CD4-positive, alpha-beta T cell treated with Interleukin-17A for 4 hours (primary cell): Measurements from ENCODE around the gene MISP3.
"Not testable (repeated sequence)": the region's sequence is repeated elsewhere in the genome, so short reads cannot be mapped to it uniquely, and the experiment has no call there.

Experiments used
- DNase-seq: peaks from one replicate; pipeline ENCODE4 v3.0.0-alpha.2; 2020; ENCODE audit warnings: mixed read lengths

Gene MISP3

GRCh38 chr19:14072535-14073260 is at the start of gene MISP3:
MISP3 (plus strand) TSS chr19:14072786; CDS start chr19:14073310, 524 bp downstream.
- peak; percentile 52 for DNase-seq

GRCh38 chr19:14023404-14024235 is 49.0 kb upstream of the MISP3 start:
- DNase-seq = peak; percentile 50

- not testable (repeated sequence) for DNase-seq
Observed at GRCh38 chr19:14026652-14027192, 45.9 kb upstream of the MISP3 start.

GRCh38 chr19:14027856-14028450 is 44.6 kb upstream of the MISP3 start, which contains the start of gene RLN3:
RLN3 (plus strand) TSS chr19:14028148; CDS start chr19:14028205, 57 bp downstream.
- DNase-seq = no peak

- DNase-seq = no peak
Observed at GRCh38 chr19:14028901-14029300, 43.7 kb upstream of the MISP3 start.

GRCh38 chr19:14030997-14031718 is 41.4 kb upstream of the MISP3 start:
- DNase-seq = peak; percentile 88

GRCh38 chr19:14031719-14032480 is 40.7 kb upstream of the MISP3 start, which contains the start of gene IL27RA:
IL27RA (plus strand) TSS chr19:14031762; CDS start chr19:14031873, 111 bp downstream.
- DNase-seq = peak; percentile 91

GRCh38 chr19:14033946-14034345 is 38.6 kb upstream of the MISP3 start:
- DNase-seq = no peak

GRCh38 chr19:14035159-14035558 is 37.4 kb upstream of the MISP3 start:
- DNase-seq = not testable (repeated sequence)

GRCh38 chr19:14035706-14036105 is 36.9 kb upstream of the MISP3 start:
- no peak for DNase-seq

- DNase-seq = no peak
Observed at GRCh38 chr19:14039181-14039580, 33.4 kb upstream of the MISP3 start.

- peak; percentile 54 for DNase-seq
Observed at GRCh38 chr19:14042659-14043608, 29.7 kb upstream of the MISP3 start.

GRCh38 chr19:14047866-14048265 is 24.7 kb upstream of the MISP3 start:
- DNase-seq = not testable (repeated sequence)

- peak; percentile 84 for DNase-seq
Observed at GRCh38 chr19:14048443-14049153, 24.0 kb upstream of the MISP3 start.

- no peak for DNase-seq
Observed at GRCh38 chr19:14050512-14050911, 22.1 kb upstream of the MISP3 start.

- DNase-seq = not testable (repeated sequence)
Observed at GRCh38 chr19:14050961-14051360, 21.6 kb upstream of the MISP3 start.

- DNase-seq = no peak
Observed at GRCh38 chr19:14051980-14052379, 20.6 kb upstream of the MISP3 start.

- no peak for DNase-seq
Observed at GRCh38 chr19:14052470-14052869, 20.1 kb upstream of the MISP3 start.

- no peak for DNase-seq
Observed at GRCh38 chr19:14053032-14053431, 19.6 kb upstream of the MISP3 start.

GRCh38 chr19:14053500-14053899 is 19.1 kb upstream of the MISP3 start:
- DNase-seq = no peak
